Endothelial cell of umbilical vein (primary cell): ENCODE results near the gene PSME3. TPM values are rescaled to one million over a fixed set of nuclear protein-coding genes. Genes with fewer than 3 reads are reported as not detected.
"Not testable (repeated sequence)": the region's sequence is repeated elsewhere in the genome, so short reads cannot be mapped to it uniquely, and the experiment has no call there.

Source experiments
- BruUV-seq: library from RNA; stranded (reverse); fragments of 400-500 nt; replicated peaks from 2 replicates; lab custom pipeline; 2021; lab: Mats Ljungman, UMichigan
- CTCF ChIA-PET: fragments of 300-600, 350-600 bp; sonication (Branson Sonifier 250); formaldehyde crosslinking; loops from one replicate; lab custom pipeline; 2021; ENCODE audit warnings: antibody characterized with exemption, inconsistent platforms; lab: Charles Lee
- POLR2A ChIA-PET: fragments of 300-600, 350-600 bp; sonication (Branson Sonifier 250); formaldehyde crosslinking; loops from one replicate; lab custom pipeline; 2021; ENCODE audit warnings: antibody characterized with exemption, inconsistent platforms; lab: Charles Lee
- DNase-seq: peaks from one replicate; pipeline ENCODE4 v3.0.0-alpha.2; 2011; ENCODE audit warnings: low read depth, low spot score
- FAIRE-seq: peaks from 2 replicates; lab custom pipeline; 2011; peaks lifted over from hg19 to GRCh38; lab: Jason Lieb, UNC
- H2AFZ ChIP-seq: 2 replicates; pipeline ENCODE4 v1.6.0; 2012; ENCODE audit warnings: low read depth, low read length, control low read depth, inconsistent platforms
- H3K27ac ChIP-seq: 2 replicates; pipeline ENCODE4 v1.5.1; 2011; ENCODE audit warnings: low read depth, mild to moderate bottlenecking, control low read depth, low read length, moderate library complexity; ENCODE audit not compliant: insufficient read depth
- H3K27me3 ChIP-seq, 2 experiments: 2 replicates each; pipeline versions ENCODE4 v1.6.0 to v1.6.1; 2011; ENCODE audit warnings: low read length in 2 of 2, mixed read lengths in 1 of 2; ENCODE audit not compliant: control insufficient read depth in 2 of 2, insufficient read depth in 2 of 2
- H3K36me3 ChIP-seq, 2 experiments: 2 replicates in 1 of 2; 3 replicates in 1 of 2; pipeline ENCODE4 v1.5.1; 2011; ENCODE audit warnings: low read length in 2 of 2, mild to moderate bottlenecking in 1 of 2, moderate library complexity in 1 of 2; ENCODE audit not compliant: control insufficient read depth in 2 of 2, insufficient read depth in 2 of 2; ENCODE audit errors: extremely low read depth in 1 of 2
- H3K4me1 ChIP-seq: 3 replicates; pipeline ENCODE4 v1.5.1; 2011; ENCODE audit warnings: mild to moderate bottlenecking, low read length; ENCODE audit not compliant: control insufficient read depth, insufficient read depth; ENCODE audit errors: extremely low read depth
- H3K4me2 ChIP-seq: 2 replicates; pipeline ENCODE4 v1.6.1; 2011; ENCODE audit warnings: low read length, control low read depth, mixed read lengths; ENCODE audit not compliant: insufficient read depth
- H3K4me3 ChIP-seq, 3 experiments: fragments of 200-600 bp in 1 of 3; sonication (generic), shearing (Covaris generic) in 1 of 3; replicated peaks in 1 of 3; 2 replicates each; pipeline ENCODE4 v1.5.1; 2011 to 2016; ENCODE audit warnings: control low read depth in 3 of 3, low read length in 3 of 3, mild to moderate bottlenecking in 2 of 3, inconsistent platforms in 1 of 3, low read depth in 1 of 3, moderate library complexity in 1 of 3; ENCODE audit not compliant: insufficient read depth in 1 of 3
- H3K79me2 ChIP-seq: 2 replicates; pipeline ENCODE4 v1.6.0; 2012; ENCODE audit warnings: low read length, inconsistent platforms; ENCODE audit not compliant: control insufficient read depth, insufficient read depth
- H3K9ac ChIP-seq: replicated peaks from 2 replicates; pipeline ENCODE3; 2011; ENCODE audit warnings: low read length, control low read depth; ENCODE audit not compliant: insufficient read depth; ENCODE audit errors: extremely low read depth
- H3K9me1 ChIP-seq: replicated peaks from 3 replicates; pipeline ENCODE4 v1.6.0; 2011; ENCODE audit warnings: mild to moderate bottlenecking, low read length; ENCODE audit not compliant: control insufficient read depth, insufficient read depth; ENCODE audit errors: extremely low read depth
- H3K9me3 ChIP-seq: replicated peaks from 2 replicates; pipeline ENCODE4 v1.5.1; 2012; ENCODE audit warnings: low read length, inconsistent platforms; ENCODE audit not compliant: control insufficient read depth, insufficient read depth
- H4K20me1 ChIP-seq: replicated peaks from 2 replicates; pipeline ENCODE3; 2011; ENCODE audit warnings: mild to moderate bottlenecking, low read length; ENCODE audit not compliant: control insufficient read depth, insufficient read depth; ENCODE audit errors: extremely low read depth
- FOS ChIP-seq: IDR thresholded peaks from 2 replicates; pipeline ENCODE4 v1.6.1; 2011; ENCODE audit warnings: mild to moderate bottlenecking, low read length, moderate library complexity, borderline replicate concordance; ENCODE audit not compliant: insufficient read depth
- GATA2 ChIP-seq: IDR thresholded peaks from 2 replicates; pipeline ENCODE4 v1.7.0; 2011; ENCODE audit warnings: low read depth, mild to moderate bottlenecking, moderate library complexity, mixed read lengths, low read length; ENCODE audit not compliant: insufficient read length, insufficient read depth
- JUN ChIP-seq: IDR thresholded peaks from 2 replicates; pipeline ENCODE4 v1.6.1; 2011; ENCODE audit warnings: borderline replicate concordance, low read depth; ENCODE audit not compliant: insufficient read length, insufficient read depth
- MYC ChIP-seq: IDR thresholded peaks from one replicate; pipeline ENCODE4 v1.6.1; 2011; ENCODE audit warnings: mild to moderate bottlenecking, low read depth, low read length
- POLR2A ChIP-seq: IDR thresholded peaks from 2 replicates; pipeline ENCODE4 v1.6.1; 2012; ENCODE audit warnings: low read depth, mild to moderate bottlenecking, control low read depth, low read length
- dilution Hi-C: fragments of 300-500 bp; cut with MboI; formaldehyde crosslinking; loops from one replicate; pipeline ENCODE4 v1.15.0; 2019; ENCODE audit warnings: low sequenced_read_pairs; ENCODE audit not compliant: extremely low pct_ligation_motif_present
- intact Hi-C: fragments of 100-400 bp; cut with micrococcal nuclease; formaldehyde crosslinking; loops from one replicate; pipeline ENCODE4 v1.10.0; 2022
- polyA plus RNA-seq, 4 experiments: library from polyadenylated mRNA; depleted of rRNA in 3 of 4; stranded (reverse) in 3 of 4; unstranded in 1 of 4; fragments of >200 nt; gene quantifications; 2 replicates each; pipeline versions ENCODE4 v1.2.1 to v1.2.3, GENCODE V29; 2011 to 2012; ENCODE audit warnings: missing spikeins in 1 of 4
- total RNA-seq: library from RNA; stranded (reverse); gene quantifications from 2 replicates; pipeline ENCODE4 v1.2.3, GENCODE V29; 2021
- TF ChIP-seq, protein P1 (sequence below): IDR thresholded peaks from 2 replicates; pipeline ENCODE4 v1.6.1; 2011; ENCODE audit not compliant: insufficient read depth, insufficient read length

The PSME3 gene
- total and polyA plus RNA-seq, 2 donors (not counting 3 experiments of a cell fraction or from before 2014, with no cell fraction given) = 98.4 to 126 TPM

DNA sequence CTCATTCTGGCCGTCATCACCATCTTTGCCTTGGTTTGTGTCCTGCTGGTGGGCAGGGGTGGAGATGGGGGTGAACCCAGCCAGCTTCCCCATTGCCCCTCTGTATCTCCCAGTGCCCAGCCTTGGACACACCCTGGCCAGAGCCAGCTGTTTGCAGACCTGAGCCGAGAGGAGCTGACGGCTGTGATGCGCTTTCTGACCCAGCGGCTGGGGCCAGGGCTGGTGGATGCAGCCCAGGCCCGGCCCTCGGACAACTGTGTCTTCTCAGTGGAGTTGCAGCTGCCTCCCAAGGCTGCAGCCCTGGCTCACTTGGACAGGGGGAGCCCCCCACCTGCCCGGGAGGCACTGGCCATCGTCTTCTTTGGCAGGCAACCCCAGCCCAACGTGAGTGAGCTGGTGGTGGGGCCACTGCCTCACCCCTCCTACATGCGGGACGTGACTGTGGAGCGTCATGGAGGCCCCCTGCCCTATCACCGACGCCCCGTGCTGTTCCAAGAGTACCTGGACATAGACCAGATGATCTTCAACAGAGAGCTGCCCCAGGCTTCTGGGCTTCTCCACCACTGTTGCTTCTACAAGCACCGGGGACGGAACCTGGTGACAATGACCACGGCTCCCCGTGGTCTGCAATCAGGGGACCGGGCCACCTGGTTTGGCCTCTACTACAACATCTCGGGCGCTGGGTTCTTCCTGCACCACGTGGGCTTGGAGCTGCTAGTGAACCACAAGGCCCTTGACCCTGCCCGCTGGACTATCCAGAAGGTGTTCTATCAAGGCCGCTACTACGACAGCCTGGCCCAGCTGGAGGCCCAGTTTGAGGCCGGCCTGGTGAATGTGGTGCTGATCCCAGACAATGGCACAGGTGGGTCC is 18.4 kb downstream of the PSME3 start:
- H3K9ac ChIP-seq, intact Hi-C loops, BruUV-seq, DNase-seq, H2AFZ ChIP-seq, H4K20me1 ChIP-seq, FAIRE-seq, dilution Hi-C loops, H3K4me3 ChIP-seq, H3K9me3 ChIP-seq, H3K4me1 ChIP-seq, H3K27me3 ChIP-seq, H3K79me2 ChIP-seq, H3K27ac ChIP-seq, H3K9me1 ChIP-seq, H3K4me2 ChIP-seq, H3K36me3 ChIP-seq: not testable (repeated sequence)
- ChIA-PET POLR2A (interaction anchor here (0.5 kb wide), 1 partner anchor 44 kb away, joined by 4 read pairs; no protein-coding TSS in a partner anchor), CTCF (interaction anchor here (0.8 to 1.2 kb wide), 2 partner anchors 31 to 77 kb away, joined by 3 to 10 read pairs; no protein-coding TSS in a partner anchor)

DNA sequence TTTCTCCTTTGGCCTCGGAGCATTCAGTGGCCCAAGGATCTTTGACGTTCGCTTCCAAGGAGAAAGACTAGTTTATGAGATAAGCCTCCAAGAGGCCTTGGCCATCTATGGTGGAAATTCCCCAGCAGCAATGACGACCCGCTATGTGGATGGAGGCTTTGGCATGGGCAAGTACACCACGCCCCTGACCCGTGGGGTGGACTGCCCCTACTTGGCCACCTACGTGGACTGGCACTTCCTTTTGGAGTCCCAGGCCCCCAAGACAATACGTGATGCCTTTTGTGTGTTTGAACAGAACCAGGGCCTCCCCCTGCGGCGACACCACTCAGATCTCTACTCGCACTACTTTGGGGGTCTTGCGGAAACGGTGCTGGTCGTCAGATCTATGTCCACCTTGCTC is 19.2 kb downstream of the PSME3 start:
- H3K4me2 ChIP-seq = no peak overlapping the region
- BruUV-seq = no TSS peak
- FAIRE-seq = no peak

More for the DNA sequence above, 19.2 kb downstream of the PSME3 start:
- Histone ChIP-seq H3K4me3 (no peak overlapping the region), H3K9me3 (no peaks in the 10 kb centered on the region), H3K9ac (no peak overlapping the region), H3K79me2 (no peaks in the 10 kb centered on the region), H3K36me3 (no peaks in the 10 kb centered on the region), H2AFZ (no peak overlapping the region), H3K27ac (no peak overlapping the region), H4K20me1 (no peaks in the 10 kb centered on the region), H3K9me1 (no peaks in the 10 kb centered on the region), H3K27me3 (peaks cover 0 to 3% of the 10 kb centered on the region in 2 experiments), H3K4me1 (no peaks in the 10 kb centered on the region)
- POLR2A ChIA-PET = no interaction called here
- dilution Hi-C loops (no loop called here), intact Hi-C loops (no loop called here)
- DNase-seq = no peak
- TF ChIP-seq FOS = no peak
- TF ChIP-seq GATA2 = no peak
- TF ChIP-seq JUN = no peak
- no peak for TF ChIP-seq POLR2A
- TF ChIP-seq, protein P1, sequence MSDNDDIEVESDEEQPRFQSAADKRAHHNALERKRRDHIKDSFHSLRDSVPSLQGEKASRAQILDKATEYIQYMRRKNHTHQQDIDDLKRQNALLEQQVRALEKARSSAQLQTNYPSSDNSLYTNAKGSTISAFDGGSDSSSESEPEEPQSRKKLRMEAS = no peak
- TF ChIP-seq MYC = no peak
- CTCF ChIA-PET = no interaction called here
